Fibroblast of lung (primary cell): Measurements from ENCODE around the gene ATP11A. TPM values are rescaled to one million over a fixed set of nuclear protein-coding genes. Genes with fewer than 3 reads are reported as not detected.
"Not testable (repeated sequence)": the region's sequence is repeated elsewhere in the genome, so short reads cannot be mapped to it uniquely, and the experiment has no call there.

Experiments used
- DNase-seq, 2 donors: peaks; one replicate each; pipeline versions ENCODE4 v3.0.0 to v3.0.0-alpha.2; 2010; ENCODE audit warnings: low read depth in 2 of 2
- H2AFZ ChIP-seq: 2 replicates; pipeline ENCODE4 v1.5.1; 2012; ENCODE audit warnings: low read length, control low read depth, inconsistent platforms
- H3K27ac ChIP-seq: 2 replicates; pipeline ENCODE4 v1.5.1; 2011; ENCODE audit warnings: low read length, control low read depth; ENCODE audit not compliant: insufficient read depth
- H3K27me3 ChIP-seq: 2 replicates; pipeline ENCODE4 v1.5.1; 2011; ENCODE audit warnings: mild to moderate bottlenecking, low read length; ENCODE audit not compliant: control insufficient read depth, insufficient read depth
- H3K36me3 ChIP-seq: 2 replicates; pipeline ENCODE4 v1.5.1; 2011; ENCODE audit warnings: low read length; ENCODE audit not compliant: control insufficient read depth, insufficient read depth
- H3K4me1 ChIP-seq: 2 replicates; pipeline ENCODE4 v1.5.1; 2011; ENCODE audit warnings: low read length; ENCODE audit not compliant: control insufficient read depth, insufficient read depth; ENCODE audit errors: extremely low read depth
- H3K4me2 ChIP-seq: 2 replicates; pipeline ENCODE4 v1.5.1; 2011; ENCODE audit warnings: low read length, control low read depth; ENCODE audit not compliant: insufficient read depth; ENCODE audit errors: extremely low read depth
- H3K4me3 ChIP-seq, 4 experiments: fragments of 200-600 bp in 1 of 4; sonication (generic) in 1 of 4; replicated peaks in 1 of 4; 2 replicates each; pipeline ENCODE4 v1.5.1; 2011 to 2016; ENCODE audit warnings: low read length in 4 of 4, low read depth in 3 of 4, mild to moderate bottlenecking in 3 of 4, control low read depth in 2 of 4, inconsistent platforms in 1 of 4, mixed read lengths in 1 of 4; ENCODE audit not compliant: insufficient read depth in 1 of 4; ENCODE audit errors: control extremely low read depth in 1 of 4
- H3K79me2 ChIP-seq: 2 replicates; pipeline ENCODE4 v1.5.1; 2012; ENCODE audit warnings: mild to moderate bottlenecking, low read length, inconsistent platforms; ENCODE audit not compliant: control insufficient read depth, insufficient read depth
- H3K9ac ChIP-seq: 2 replicates; pipeline ENCODE4 v1.5.1; 2011; ENCODE audit warnings: mild to moderate bottlenecking, low read length, control low read depth; ENCODE audit not compliant: insufficient read depth
- H3K9me3 ChIP-seq: 2 replicates; pipeline ENCODE4 v1.5.1; 2012; ENCODE audit warnings: low read depth, low read length; ENCODE audit not compliant: control insufficient read depth, insufficient read depth
- H4K20me1 ChIP-seq: 2 replicates; pipeline ENCODE4 v1.5.1; 2011; ENCODE audit warnings: low read length; ENCODE audit not compliant: control insufficient read depth, insufficient read depth; ENCODE audit errors: extremely low read depth
- CTCF ChIP-seq, 2 donors: IDR thresholded peaks in 1 of 2; conservative IDR thresholded peaks in 1 of 2; 1 replicate in 1 of 2; 2 replicates in 1 of 2; pipeline ENCODE4 v1.5.1; 2011 to 2012; ENCODE audit warnings: low read length in 2 of 2, control low read depth in 1 of 2, inconsistent platforms in 1 of 2, low read depth in 1 of 2, mild to moderate bottlenecking in 1 of 2
- EZH2 ChIP-seq: IDR thresholded peaks from 2 replicates; pipeline ENCODE4 v1.5.1; 2012; ENCODE audit warnings: low read length, control low read depth, mild to moderate bottlenecking; ENCODE audit errors: missing control alignments
- polyA plus RNA-seq, 2 donors: library from polyadenylated mRNA; depleted of rRNA in 1 of 2; stranded (reverse) in 1 of 2; unstranded in 1 of 2; fragments of >200 nt; gene quantifications; 2 replicates each; pipeline ENCODE4 v1.2.1, GENCODE V29; 2011 to 2012; ENCODE audit warnings: missing spikeins in 1 of 2
- total RNA-seq: library from RNA; depleted of rRNA; stranded (reverse); fragments of >200 nt; gene quantifications from 2 replicates; pipeline ENCODE4 v1.2.1, GENCODE V29; 2014

ATP11A gene
- total and polyA plus RNA-seq, 2 donors (not counting 1 experiment from before 2014, with no cell fraction given): 2.3 to 7.8 TPM

DNA sequence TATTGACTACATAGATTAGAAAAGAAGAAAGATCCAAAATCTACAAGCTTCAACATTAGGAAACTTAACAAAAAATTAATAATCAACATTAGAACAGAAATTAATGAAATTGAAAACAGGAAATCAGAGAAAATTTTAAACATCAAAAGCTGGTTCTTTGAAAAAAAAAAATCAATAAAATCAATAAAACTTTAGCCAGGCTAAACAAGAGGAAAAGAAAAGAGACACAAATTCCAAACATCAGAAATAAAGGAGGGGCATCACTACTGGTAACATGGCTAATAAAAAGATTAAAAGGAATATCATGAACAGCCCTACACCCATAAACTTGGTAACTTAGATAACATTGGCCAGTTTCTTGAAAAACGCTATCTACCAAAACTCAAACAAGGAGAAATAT is 110.2 kb downstream of the ATP11A start:
- H4K20me1 ChIP-seq: no peaks in the 10 kb centered on the region
- H3K9me3 ChIP-seq: no peaks in the 10 kb centered on the region
- H3K4me3 ChIP-seq: no peak overlapping the region
- no peak overlapping the region for H3K9ac ChIP-seq
- no peak overlapping the region for H3K27ac ChIP-seq
- H3K79me2 ChIP-seq: no peaks in the 10 kb centered on the region
- H2AFZ ChIP-seq: no peak overlapping the region
- no peaks in the 10 kb centered on the region for H3K27me3 ChIP-seq
- no peak for DNase-seq
- H3K4me2 ChIP-seq: no peak overlapping the region
- no peak for TF ChIP-seq CTCF (conservative IDR thresholded peaks at IDR 0.05 in 1 of 2, IDR thresholded peaks at IDR 0.05 in 1 of 2; ENCODE audit: low read depth in 1 of 2, low read length in 2 of 2)
- no peak for TF ChIP-seq EZH2
- H3K36me3 ChIP-seq: no peaks in the 10 kb centered on the region
- H3K4me1 ChIP-seq: no peaks in the 10 kb centered on the region

DNA sequence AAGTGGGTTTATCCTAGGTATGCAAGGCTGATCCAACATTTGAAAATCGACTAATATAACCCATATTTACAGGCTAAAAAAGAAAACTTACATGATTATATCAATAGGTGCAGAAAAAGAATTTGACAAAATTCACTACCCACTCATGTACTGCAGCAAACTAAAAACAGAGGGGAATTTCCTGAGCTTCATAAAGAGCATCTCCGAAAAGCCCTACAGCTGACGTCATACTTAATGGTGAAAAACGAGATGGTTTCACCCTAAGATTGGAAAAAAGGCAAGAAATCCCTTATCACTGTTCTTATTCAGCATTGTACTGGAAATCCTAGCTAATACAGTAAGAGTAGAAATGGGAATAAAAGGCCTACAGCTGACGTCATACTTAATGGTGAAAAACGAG is 111.0 kb downstream of the ATP11A start:
- H3K4me1 ChIP-seq, H3K27ac ChIP-seq, H3K4me2 ChIP-seq, H2AFZ ChIP-seq, H4K20me1 ChIP-seq, H3K79me2 ChIP-seq, H3K9ac ChIP-seq, DNase-seq, H3K4me3 ChIP-seq, H3K27me3 ChIP-seq, H3K36me3 ChIP-seq, H3K9me3 ChIP-seq: not testable (repeated sequence)

- DNase-seq: no peak
- H4K20me1 ChIP-seq: no peaks in the 10 kb centered on the region
- no peak overlapping the region for H3K4me3 ChIP-seq
- no peaks in the 10 kb centered on the region for H3K79me2 ChIP-seq
- TF ChIP-seq CTCF (conservative IDR thresholded peaks at IDR 0.05 in 1 of 2, IDR thresholded peaks at IDR 0.05 in 1 of 2; ENCODE audit: low read depth in 1 of 2, low read length in 2 of 2) (no peak), EZH2 (no peak)
- H3K27ac ChIP-seq: no peak overlapping the region
- no peak overlapping the region for H3K9ac ChIP-seq
- H3K4me2 ChIP-seq: no peak overlapping the region
- no peaks in the 10 kb centered on the region for H3K36me3 ChIP-seq
- H3K27me3 ChIP-seq: no peaks in the 10 kb centered on the region
- no peak overlapping the region for H2AFZ ChIP-seq
- no peaks in the 10 kb centered on the region for H3K4me1 ChIP-seq
- no peaks in the 10 kb centered on the region for H3K9me3 ChIP-seq
Measured at GRCh38 chr13:112802802-112803195, 113.0 kb downstream of the ATP11A start.

- H3K4me2 ChIP-seq: no peak overlapping the region
- H3K79me2 ChIP-seq: no peaks in the 10 kb centered on the region
- H3K27me3 ChIP-seq: no peaks in the 10 kb centered on the region
- no peak overlapping the region for H3K9ac ChIP-seq
- H3K27ac ChIP-seq: no peak overlapping the region
- no peak for DNase-seq
- H3K4me3 ChIP-seq: no peak overlapping the region
- TF ChIP-seq EZH2 (no peak), CTCF (conservative IDR thresholded peaks at IDR 0.05 in 1 of 2, IDR thresholded peaks at IDR 0.05 in 1 of 2; ENCODE audit: low read depth in 1 of 2, low read length in 2 of 2) (no peak)
- no peaks in the 10 kb centered on the region for H3K36me3 ChIP-seq
- no peak overlapping the region for H2AFZ ChIP-seq
- no peaks in the 10 kb centered on the region for H3K4me1 ChIP-seq
- no peaks in the 10 kb centered on the region for H3K9me3 ChIP-seq
- H4K20me1 ChIP-seq: no peaks in the 10 kb centered on the region
Measured at GRCh38 chr13:112803422-112803821, 113.6 kb downstream of the ATP11A start.
